ENCODE results near the gene PCDH17. TPM values are rescaled to one million over a fixed set of nuclear protein-coding genes. Genes with fewer than 3 reads are reported as not detected.

PCDH17 gene
- total RNA-seq, 2 donors from 2014 or later, result 2.1 to 2.4 TPM

GRCh38 chr13:57739089-57739488 lies 107.5 kb downstream of the PCDH17 start:
- intact Hi-C loops (cut with DNase I), result no loop called here
- Histone ChIP-seq H3K4me1 (no peaks in the 10 kb centered on the region), H3K4me3 (no peak overlapping the region), H3K9me3 (no peaks in the 10 kb centered on the region), H3K27me3 (no peaks in the 10 kb centered on the region), H3K27ac (no peak overlapping the region), H3K9ac (ENCODE audit: low read depth in 2 of 2, low read length in 2 of 2) (no peak overlapping the region), H3K36me3 (no peaks in the 10 kb centered on the region)
- TF ChIP-seq CTCF (IDR thresholded peaks at IDR 0.05), result no peak
- no peak for DNase-seq

- no peaks in the 10 kb centered on the region for H3K36me3 ChIP-seq
- TF ChIP-seq CTCF (IDR thresholded peaks at IDR 0.05), result no peak
- intact Hi-C loops (cut with DNase I), result no loop called here
- no peak overlapping the region for H3K9ac ChIP-seq (ENCODE audit: low read depth in 2 of 2, low read length in 2 of 2)
- H3K4me1 ChIP-seq, result no peaks in the 10 kb centered on the region
- no peaks in the 10 kb centered on the region for H3K9me3 ChIP-seq
- DNase-seq, result no peak
- no peak overlapping the region for H3K27ac ChIP-seq
- no peaks in the 10 kb centered on the region for H3K27me3 ChIP-seq
- H3K4me3 ChIP-seq, result no peak overlapping the region
These were observed 108.1 kb downstream of the PCDH17 start for GRCh38 chr13:57739543-57740190.

GRCh38 chr13:57740719-57741118 lies 109.2 kb downstream of the PCDH17 start:
- H3K4me1 ChIP-seq, result no peaks in the 10 kb centered on the region
- no peak overlapping the region for H3K4me3 ChIP-seq
- H3K27ac ChIP-seq, result no peak overlapping the region
- intact Hi-C loops (cut with DNase I), result no loop called here
- H3K9me3 ChIP-seq, result no peaks in the 10 kb centered on the region
- no peaks in the 10 kb centered on the region for H3K36me3 ChIP-seq
- DNase-seq, result no peak
- no peak overlapping the region for H3K9ac ChIP-seq (ENCODE audit: low read depth in 2 of 2, low read length in 2 of 2)
- no peaks in the 10 kb centered on the region for H3K27me3 ChIP-seq
- no peak for TF ChIP-seq CTCF (IDR thresholded peaks at IDR 0.05)

- Histone ChIP-seq H3K9me3 (no peaks in the 10 kb centered on the region), H3K4me3 (no peak overlapping the region), H3K27ac (no peak overlapping the region), H3K36me3 (no peaks in the 10 kb centered on the region), H3K4me1 (no peaks in the 10 kb centered on the region), H3K27me3 (no peaks in the 10 kb centered on the region), H3K9ac (ENCODE audit: low read depth in 2 of 2, low read length in 2 of 2) (no peak overlapping the region)
- TF ChIP-seq CTCF (IDR thresholded peaks at IDR 0.05), result no peak
- intact Hi-C loops (cut with DNase I), result no loop called here
- DNase-seq, result no peak
These were observed 116.6 kb downstream of the PCDH17 start for GRCh38 chr13:57748096-57748495.

GRCh38 chr13:57760951-57761350 lies 129.4 kb downstream of the PCDH17 start:
- intact Hi-C loops (cut with DNase I), result no loop called here
- H3K27me3 ChIP-seq, result no peaks in the 10 kb centered on the region
- TF ChIP-seq CTCF (IDR thresholded peaks at IDR 0.05), result no peak
- H3K36me3 ChIP-seq, result no peaks in the 10 kb centered on the region
- no peaks in the 10 kb centered on the region for H3K4me1 ChIP-seq
- no peak for DNase-seq
- H3K4me3 ChIP-seq, result no peak overlapping the region
- no peak overlapping the region for H3K27ac ChIP-seq
- H3K9ac ChIP-seq (ENCODE audit: low read depth in 2 of 2, low read length in 2 of 2), result no peak overlapping the region
- H3K9me3 ChIP-seq, result no peaks in the 10 kb centered on the region
